ENCODE measurements around the gene HIBCH.
"Not testable (repeated sequence)": the region's sequence is repeated elsewhere in the genome, so short reads cannot be mapped to it uniquely, and the experiment has no call there.

DNA sequence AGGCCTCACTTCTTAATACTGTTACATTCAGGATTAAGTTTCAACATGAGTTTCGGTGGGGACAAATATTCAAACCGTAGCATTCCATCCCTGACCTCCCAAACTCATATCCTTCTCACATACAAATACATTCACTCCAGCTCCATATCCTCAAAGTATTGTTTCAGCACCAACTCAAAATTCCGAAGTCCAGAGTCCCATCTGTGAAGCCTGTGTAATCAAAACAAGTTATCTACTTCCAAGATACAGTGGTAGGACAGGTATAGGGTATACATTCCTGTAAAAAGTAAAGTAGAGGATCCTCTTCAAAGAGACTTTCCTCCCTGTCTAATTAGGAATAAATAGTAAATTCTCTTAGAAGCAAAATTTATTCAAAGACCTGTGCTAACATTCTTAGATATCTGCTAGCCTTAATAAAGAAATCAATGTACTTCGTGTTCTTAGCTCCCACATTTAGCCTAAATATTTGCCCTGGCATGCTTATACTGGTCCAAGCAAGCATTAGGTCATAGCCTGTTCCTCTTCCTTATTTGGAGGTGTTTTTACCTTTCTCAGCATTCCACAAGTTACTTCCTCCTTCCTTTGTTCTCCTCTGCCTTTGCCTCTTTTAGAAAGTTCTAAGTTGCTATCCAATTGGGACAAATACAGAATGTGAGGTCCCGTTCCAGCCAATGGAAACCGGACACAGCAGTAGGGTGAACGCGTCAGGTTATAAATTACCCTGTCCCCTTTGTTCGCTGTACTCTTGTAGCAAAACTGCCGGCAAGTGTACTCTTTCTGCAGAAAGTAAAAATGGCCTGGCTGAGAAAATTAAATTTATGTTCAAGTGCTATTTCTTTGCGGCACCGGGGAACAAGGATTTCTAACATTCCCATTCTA, 40.1 kb downstream of the HIBCH start:
- TF ChIP-seq, protein P1, sequence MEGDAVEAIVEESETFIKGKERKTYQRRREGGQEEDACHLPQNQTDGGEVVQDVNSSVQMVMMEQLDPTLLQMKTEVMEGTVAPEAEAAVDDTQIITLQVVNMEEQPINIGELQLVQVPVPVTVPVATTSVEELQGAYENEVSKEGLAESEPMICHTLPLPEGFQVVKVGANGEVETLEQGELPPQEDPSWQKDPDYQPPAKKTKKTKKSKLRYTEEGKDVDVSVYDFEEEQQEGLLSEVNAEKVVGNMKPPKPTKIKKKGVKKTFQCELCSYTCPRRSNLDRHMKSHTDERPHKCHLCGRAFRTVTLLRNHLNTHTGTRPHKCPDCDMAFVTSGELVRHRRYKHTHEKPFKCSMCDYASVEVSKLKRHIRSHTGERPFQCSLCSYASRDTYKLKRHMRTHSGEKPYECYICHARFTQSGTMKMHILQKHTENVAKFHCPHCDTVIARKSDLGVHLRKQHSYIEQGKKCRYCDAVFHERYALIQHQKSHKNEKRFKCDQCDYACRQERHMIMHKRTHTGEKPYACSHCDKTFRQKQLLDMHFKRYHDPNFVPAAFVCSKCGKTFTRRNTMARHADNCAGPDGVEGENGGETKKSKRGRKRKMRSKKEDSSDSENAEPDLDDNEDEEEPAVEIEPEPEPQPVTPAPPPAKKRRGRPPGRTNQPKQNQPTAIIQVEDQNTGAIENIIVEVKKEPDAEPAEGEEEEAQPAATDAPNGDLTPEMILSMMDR (optimal IDR thresholded peaks at IDR 0.05 in 1 of 3, IDR thresholded peaks at IDR 0.05 in 1 of 3, conservative IDR thresholded peaks at IDR 0.05 in 1 of 3; ENCODE audit: extremely low read depth in 1 of 3, insufficient read depth in 2 of 3, low read length in 3 of 3), result not testable (repeated sequence)
- not testable (repeated sequence) for TF ChIP-seq EZH2 (IDR thresholded peaks at IDR 0.05; ENCODE audit: low read length)
